ENCODE data around the gene POU2F2. TPM values are rescaled to one million over a fixed set of nuclear protein-coding genes. Genes with fewer than 3 reads are reported as not detected.

POU2F2 gene
- total and polyA plus RNA-seq, 11 donors: 0.16 to 10.1 (median 0.61) TPM

- H3K9me3 ChIP-seq: peaks cover 0 to 3% (median 0%) of the 10 kb centered on the region in 12 donors
- peaks cover 0 to 54% (median 0%) of the 10 kb centered on the region in 12 donors for H3K4me1 ChIP-seq
- 80 to 86% (median 82%) methylated on average over 17 of the region's 17 CpGs for WGBS, 4 donors
- peaks cover 0 to 5% (median 0%) of the 10 kb centered on the region in 9 donors for H3K36me3 ChIP-seq
- H3K4me3 ChIP-seq: peak overlapping the region in 1 of 12 donors; percentile 17
- intact Hi-C loops (cut with DNase I): no loop called here
- no peak for DNase-seq
- ATAC-seq: no peak
- peak overlapping the region in 1 of 12 donors; percentile 67 for H3K27ac ChIP-seq
- H3K27me3 ChIP-seq: peaks cover 0 to 25% (median 0%) of the 10 kb centered on the region in 9 donors
- TF ChIP-seq CTCF (IDR thresholded peaks at IDR 0.05): no peak
- TF ChIP-seq POLR2A (IDR thresholded peaks at IDR 0.05): no peak
Observed at GRCh38 chr19:42122691-42123607, 9.3 kb downstream of the POU2F2 start.

GRCh38 chr19:42121656-42122069 is 10.6 kb downstream of the POU2F2 start:
- TF ChIP-seq POLR2A (IDR thresholded peaks at IDR 0.05) (no peak), CTCF (IDR thresholded peaks at IDR 0.05) (no peak)
- ATAC-seq: peak; percentile 45 to 82 (median 68)
- 0 to 60% (median 31%) methylated on average over 1 to 8 of the region's 8 CpGs for WGBS, 4 donors

GRCh38 chr19:42121036-42121621 is 11.1 kb downstream of the POU2F2 start:
- Histone ChIP-seq H3K27ac (peak overlapping the region in 1 of 12 donors; percentile 67), H3K9me3 (peaks cover 0 to 3% (median 0%) of the 10 kb centered on the region in 12 donors), H3K4me1 (peaks cover 0 to 42% (median 0%) of the 10 kb centered on the region in 12 donors), H3K36me3 (peaks cover 0 to 15% (median 0%) of the 10 kb centered on the region in 9 donors), H3K4me3 (no peak overlapping the region), H3K27me3 (peaks cover 0 to 16% (median 0%) of the 10 kb centered on the region in 9 donors)
- DNase-seq (no peak), ATAC-seq (peak in 2 of 4 donors; percentile 8 to 23)
- WGBS, 4 donors: 61 to 68% (median 66%) methylated on average over 5 of the region's 5 CpGs
- TF ChIP-seq POLR2A (IDR thresholded peaks at IDR 0.05) (no peak), CTCF (IDR thresholded peaks at IDR 0.05) (no peak)
- intact Hi-C loops (cut with DNase I): no loop called here

More at GRCh38 chr19:42121656-42122069, 10.6 kb downstream of the POU2F2 start:
- Histone ChIP-seq H3K27me3 (peaks cover 0 to 19% (median 0%) of the 10 kb centered on the region in 9 donors), H3K4me1 (peaks cover 0 to 47% (median 0%) of the 10 kb centered on the region in 12 donors), H3K9me3 (peaks cover 0 to 3% (median 0%) of the 10 kb centered on the region in 12 donors), H3K4me3 (peak overlapping the region in 1 of 12 donors; percentile 17), H3K27ac (peak overlapping the region in 1 of 12 donors; percentile 67), H3K36me3 (peaks cover 0 to 12% (median 0%) of the 10 kb centered on the region in 9 donors)
- DNase-seq: peak; percentile 52 to 78 (median 67)
- intact Hi-C loops (cut with DNase I): no loop called here
